Measurements from ENCODE around the gene SLC28A1.

- TF ChIP-seq CTCF (IDR thresholded peaks at IDR 0.05) (no peak), POLR2A (IDR thresholded peaks at IDR 0.05) (no peak)
Observed at GRCh38 chr15:84880007-84880406, 4.5 kb upstream of the SLC28A1 start.
